Spleen (tissue), 10 donors: ENCODE measurements around the gene CCDC77. TPM values are rescaled to one million over a fixed set of nuclear protein-coding genes. Genes with fewer than 3 reads are reported as not detected.

Experiments used
- polyA plus RNA-seq, 3 donors: library from polyadenylated mRNA; stranded (reverse); fragments of 200-250 nt; gene quantifications; one replicate each; pipeline ENCODE4 v1.2.1, GENCODE V29; 2013
- total RNA-seq, 7 donors: library from RNA; depleted of rRNA in 3 of 7; stranded (reverse); fragments of >200 nt in 3 of 7; fragmentation: NEBNext Ultra II Directional in 4 of 7; extraction: Animal tissue kit (Norgen Biotek cat#: 25700) in 4 of 7; gene quantifications; one replicate each; pipeline versions ENCODE4 v1.1.0 to v1.2.1, GENCODE V29; 2016 to 2021
- donor health status: healthy with polysubstance abuse.
- donor health status: DM: no; HTN: no; CAD: no; lungs with moderate emphysema.
- donor health status: DM: no; HTN: no; CAD: no.
- donor health status: Bipolar disorder and iron deficiency.
- donor health status: healthy.
- donor health status: DM: no; HTN: no; CAD: no.
- donor health status: DM: yes; HTN: yes; CAD: no.

Gene CCDC77
- total and polyA plus RNA-seq, 10 donors: 6.5 to 17.9 (median 10.1) TPM

Other genes starting within 250 kb of the CCDC77 start
- gene SLC6A12, start 187.5 kb upstream of the CCDC77 start, total RNA-seq: 1 to 10 TPM in 6 of 7 donors, under 1 TPM in 1; 0.91 to 3.1 (median 2.7) TPM
- 1 to 10 TPM in 1 of 3 donors, under 1 TPM in 2; 0.35 to 1.2 (median 0.50) TPM for gene SLC6A12, start 187.5 kb upstream of the CCDC77 start, polyA plus RNA-seq
- gene SLC6A13, start 138.8 kb upstream of the CCDC77 start, total RNA-seq: 1 to 10 TPM in 1 of 7 donors, under 1 TPM in 1, not detected in 5; 0.30 to 1.7 TPM
- gene SLC6A13, start 138.8 kb upstream of the CCDC77 start, polyA plus RNA-seq: under 1 TPM; 0.22 to 0.39 (median 0.24) TPM
- 100 to 1,000 TPM in 4 of 7 donors, 10 to 100 TPM in 3; 74.8 to 131 (median 105) TPM for gene KDM5A, start 12.3 kb upstream of the CCDC77 start, total RNA-seq
- gene KDM5A, start 12.3 kb upstream of the CCDC77 start, polyA plus RNA-seq: 1 to 10 TPM; 4.9 to 8.0 (median 5.4) TPM
- 1 to 10 TPM in 5 of 7 donors, under 1 TPM in 2; 0.28 to 2.0 (median 1.4) TPM for gene B4GALNT3, start 58.3 kb downstream of the CCDC77 start, total RNA-seq
- 1 to 10 TPM in 2 of 3 donors, under 1 TPM in 1; 0.76 to 1.8 (median 1.6) TPM for gene B4GALNT3, start 58.3 kb downstream of the CCDC77 start, polyA plus RNA-seq